Inferior parietal cortex (tissue), 1 donor: ENCODE results near the gene IL6R.
"Not testable (repeated sequence)": the region's sequence is repeated elsewhere in the genome, so short reads cannot be mapped to it uniquely, and the experiment has no call there.

ENCODE experiments used
- DNase-seq: peaks from one replicate; pipeline ENCODE4 v3.0.0-alpha.2; 2016; ENCODE audit errors: extremely low spot score

IL6R gene

GRCh38 chr1:154481053-154481452 is 75.9 kb downstream of the IL6R start:
- no peak for DNase-seq

- no peak for DNase-seq
These were observed 79.0 kb downstream of the IL6R start for GRCh38 chr1:154483941-154484803.

GRCh38 chr1:154485106-154485505 is 80.0 kb downstream of the IL6R start:
- DNase-seq, result no peak

GRCh38 chr1:154485910-154486496 is 80.9 kb downstream of the IL6R start:
- no peak for DNase-seq

- not testable (repeated sequence) for DNase-seq
These were observed 81.6 kb downstream of the IL6R start for GRCh38 chr1:154486756-154487155.

GRCh38 chr1:154488922-154489321 is 83.8 kb downstream of the IL6R start:
- no peak for DNase-seq

- no peak for DNase-seq
These were observed 84.6 kb downstream of the IL6R start for GRCh38 chr1:154489695-154490274.

GRCh38 chr1:154490317-154490716 is 85.2 kb downstream of the IL6R start:
- DNase-seq, result no peak

GRCh38 chr1:154492115-154492514 is 87.0 kb downstream of the IL6R start:
- no peak for DNase-seq

GRCh38 chr1:154493276-154493675 is 88.1 kb downstream of the IL6R start:
- DNase-seq, result no peak

- no peak for DNase-seq
These were observed 90.5 kb downstream of the IL6R start for GRCh38 chr1:154495496-154496273.

GRCh38 chr1:154496383-154496782 is 91.2 kb downstream of the IL6R start:
- DNase-seq, result no peak

GRCh38 chr1:154497026-154497806 is 92.1 kb downstream of the IL6R start:
- no peak for DNase-seq

GRCh38 chr1:154499446-154499845 is 94.3 kb downstream of the IL6R start:
- DNase-seq, result no peak

- no peak for DNase-seq
These were observed 95.4 kb downstream of the IL6R start for GRCh38 chr1:154500533-154500932.

- DNase-seq, result no peak
These were observed 96.4 kb downstream of the IL6R start for GRCh38 chr1:154501423-154502065.

- DNase-seq, result no peak
These were observed 97.1 kb downstream of the IL6R start, which contains the start of the genes SHE and TDRD10 for GRCh38 chr1:154502066-154502743. Gene SHE (minus strand): TSS chr1:154502412. CDS start chr1:154502026, 386 bp downstream. Gene TDRD10 (plus strand): TSS chr1:154502219. CDS start chr1:154506904, 4,685 bp downstream.

GRCh38 chr1:154502744-154503115 is 97.6 kb downstream of the IL6R start:
- DNase-seq, result no peak

- DNase-seq, result no peak
These were observed 98.8 kb downstream of the IL6R start for GRCh38 chr1:154503898-154504297.

- DNase-seq, result no peak
These were observed 107.6 kb downstream of the IL6R start for GRCh38 chr1:154512760-154513159.
